ENCODE results near the gene COA1.
"Not testable (repeated sequence)": the region's sequence is repeated elsewhere in the genome, so short reads cannot be mapped to it uniquely, and the experiment has no call there.

The COA1 gene

DNA sequence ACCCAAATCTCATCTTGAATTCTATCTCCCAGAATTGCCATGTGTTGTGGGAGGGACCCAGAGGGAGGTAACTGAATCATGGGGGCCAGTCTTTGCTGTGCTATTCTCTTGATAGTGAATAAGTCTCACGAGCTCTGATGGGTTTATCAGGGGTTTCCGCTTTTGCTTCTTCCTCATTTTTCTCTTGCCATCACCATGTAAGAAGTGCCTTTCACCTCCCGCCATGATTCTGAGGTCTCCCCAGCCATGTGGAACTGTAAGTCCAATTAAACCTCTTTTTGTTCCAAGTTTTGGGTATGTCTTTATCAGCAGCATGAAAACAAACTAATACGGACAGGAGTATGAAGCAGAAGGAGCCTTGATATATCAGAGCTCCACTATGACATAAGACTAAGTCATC lies 41.5 kb downstream of the COA1 start:
- not testable (repeated sequence) for DNase-seq

DNA sequence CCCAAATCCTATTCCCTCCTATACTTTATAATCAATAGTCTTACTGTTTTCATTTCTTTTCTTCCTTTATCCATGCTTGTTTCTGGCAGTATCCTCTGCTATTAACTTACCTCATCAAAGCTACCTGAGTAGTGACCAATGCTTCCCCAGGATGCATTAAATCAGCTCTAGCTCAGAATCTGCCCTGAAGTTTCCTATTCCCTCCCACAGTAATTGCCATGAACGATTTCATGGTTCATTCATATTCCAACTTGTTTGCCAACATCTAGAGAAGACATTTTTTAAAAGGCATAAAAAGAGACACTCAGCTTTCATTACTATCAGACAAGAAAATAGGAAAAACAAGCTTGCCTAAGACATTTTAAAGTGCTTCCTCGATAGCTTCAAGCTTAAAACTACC lies 42.3 kb downstream of the COA1 start:
- no peak for DNase-seq

DNA sequence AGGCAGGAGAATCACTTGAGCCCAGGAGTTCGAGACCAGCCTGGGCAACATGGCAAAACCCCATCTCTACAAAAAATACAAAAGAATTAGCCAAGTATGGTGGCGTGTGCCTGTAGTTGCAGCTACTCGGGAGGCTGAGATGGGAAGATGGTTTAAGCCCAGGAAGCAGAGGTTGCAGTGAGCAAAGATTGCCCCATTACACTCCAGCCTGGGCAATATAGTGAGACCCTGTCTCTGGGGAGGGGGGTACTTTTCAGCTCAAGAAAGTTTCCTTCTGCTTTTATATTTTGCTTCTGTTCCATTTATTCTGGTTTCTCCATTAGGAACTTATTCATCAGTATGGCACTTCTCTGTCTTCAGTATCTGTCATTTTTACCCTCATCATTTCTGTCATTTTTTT lies 48.6 kb downstream of the COA1 start:
- DNase-seq, result no peak

DNA sequence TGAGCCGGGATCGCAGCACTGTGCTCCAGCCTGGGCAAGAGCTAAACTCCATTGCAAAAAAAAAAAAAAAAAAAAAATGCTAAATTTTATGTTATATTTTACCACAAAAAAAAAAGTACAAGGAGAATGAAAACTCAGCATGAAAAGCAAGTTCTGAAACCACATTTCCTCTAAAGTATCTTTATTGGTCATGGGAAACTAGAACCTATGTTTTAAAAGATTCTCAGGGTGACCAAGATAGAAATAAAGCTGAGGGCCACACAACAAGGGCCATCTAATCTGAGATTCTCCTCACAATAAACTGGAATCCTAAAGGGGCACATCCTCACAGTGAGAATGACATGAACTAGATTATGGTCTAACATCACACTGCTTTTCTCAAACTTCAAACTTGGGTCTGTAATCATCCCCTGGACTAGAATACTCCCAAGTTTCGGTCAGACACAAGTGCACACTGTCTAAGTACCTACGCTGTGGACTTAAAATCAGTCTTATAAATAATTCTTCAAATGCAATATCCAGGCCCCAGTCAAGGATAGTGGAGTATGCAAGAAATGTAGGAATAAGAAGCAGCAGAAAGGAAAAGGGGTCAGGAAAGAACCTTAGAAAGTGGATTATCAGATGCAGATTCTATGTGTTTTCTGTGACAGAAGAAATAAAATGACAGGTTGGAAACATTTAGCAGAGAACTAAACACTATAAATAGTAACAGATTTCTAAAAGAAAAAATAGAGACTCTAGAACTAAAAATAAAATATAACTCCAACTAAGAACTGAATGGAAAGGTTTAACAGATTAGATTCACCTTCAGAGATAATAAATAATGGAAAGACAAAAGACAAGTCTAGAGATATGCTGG lies 49.9 kb downstream of the COA1 start:
- DNase-seq, result no peak

DNA sequence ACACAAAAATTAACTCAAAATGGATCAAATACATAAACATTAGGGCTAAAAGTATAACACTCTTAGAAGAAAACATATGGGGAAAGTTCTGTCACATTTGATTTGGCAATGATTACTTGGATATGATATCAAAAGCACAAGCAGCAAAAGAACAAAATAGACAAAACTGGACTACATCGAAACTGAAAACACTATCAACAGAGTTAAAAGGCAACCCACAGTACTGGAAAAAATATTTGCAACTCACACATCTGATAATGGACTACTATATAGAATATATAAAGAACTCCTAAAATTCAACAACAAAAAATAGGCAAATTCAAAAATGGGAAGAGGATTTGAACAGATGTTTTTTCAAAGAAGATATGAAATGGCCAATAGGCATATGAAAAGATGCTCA lies 51.0 kb downstream of the COA1 start:
- DNase-seq, result no peak

DNA sequence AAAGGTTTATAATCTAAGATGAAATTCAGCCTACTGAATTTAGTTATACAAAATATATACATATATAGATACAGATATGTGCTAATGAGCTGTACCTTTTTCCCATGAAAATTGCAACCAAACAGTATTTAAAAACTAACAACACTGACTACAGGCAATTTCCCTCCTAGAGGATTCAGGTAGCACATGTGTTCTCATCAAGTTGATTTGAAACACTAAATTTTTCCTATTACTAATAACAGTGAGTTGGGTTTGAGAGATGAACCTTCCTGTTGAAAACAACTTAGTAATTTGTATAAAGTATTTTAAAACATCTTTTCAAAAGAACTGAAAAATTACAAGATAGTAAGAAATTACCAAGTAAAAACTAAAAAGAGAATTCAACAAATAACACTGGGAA lies 51.5 kb downstream of the COA1 start:
- DNase-seq, result no peak

DNA sequence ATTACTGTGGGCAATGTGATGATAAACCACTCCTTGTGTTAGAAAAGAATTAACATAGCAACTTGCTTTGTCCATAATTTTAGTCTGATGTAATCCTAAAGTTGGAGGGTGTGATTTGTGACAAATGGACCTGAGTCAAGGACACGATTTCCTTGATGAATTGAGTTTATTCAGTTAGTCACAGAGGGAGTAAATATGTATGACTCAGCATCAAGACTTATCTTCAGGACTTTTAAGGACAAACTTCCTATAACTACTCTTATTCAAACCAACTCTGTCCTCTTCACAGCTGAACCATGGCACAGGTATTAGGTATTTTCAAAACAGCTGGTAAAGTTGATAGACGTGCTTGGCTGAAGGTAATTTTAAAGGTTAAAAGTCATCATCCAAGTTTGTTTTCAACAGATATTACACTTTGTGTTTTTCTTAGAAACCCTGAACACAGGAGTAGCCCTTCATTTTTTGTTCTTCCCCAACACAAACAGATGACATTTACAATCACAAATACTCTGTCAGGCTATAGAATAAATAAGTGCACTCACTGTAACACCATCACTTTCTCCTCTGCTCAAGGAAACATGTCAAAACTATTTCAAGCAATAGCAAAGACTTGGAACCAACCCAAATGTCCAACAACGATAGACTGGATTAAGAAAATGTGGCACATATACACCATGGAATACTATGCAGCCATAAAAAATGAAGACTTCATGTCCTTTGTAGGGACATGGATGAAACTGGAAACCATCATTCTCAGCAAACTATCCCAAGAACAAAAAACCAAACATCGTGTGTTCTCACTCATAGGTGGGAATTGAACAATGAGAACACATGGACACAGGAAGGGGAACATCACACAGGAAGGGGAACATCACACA lies 54.5 kb downstream of the COA1 start:
- no peak for DNase-seq

DNA sequence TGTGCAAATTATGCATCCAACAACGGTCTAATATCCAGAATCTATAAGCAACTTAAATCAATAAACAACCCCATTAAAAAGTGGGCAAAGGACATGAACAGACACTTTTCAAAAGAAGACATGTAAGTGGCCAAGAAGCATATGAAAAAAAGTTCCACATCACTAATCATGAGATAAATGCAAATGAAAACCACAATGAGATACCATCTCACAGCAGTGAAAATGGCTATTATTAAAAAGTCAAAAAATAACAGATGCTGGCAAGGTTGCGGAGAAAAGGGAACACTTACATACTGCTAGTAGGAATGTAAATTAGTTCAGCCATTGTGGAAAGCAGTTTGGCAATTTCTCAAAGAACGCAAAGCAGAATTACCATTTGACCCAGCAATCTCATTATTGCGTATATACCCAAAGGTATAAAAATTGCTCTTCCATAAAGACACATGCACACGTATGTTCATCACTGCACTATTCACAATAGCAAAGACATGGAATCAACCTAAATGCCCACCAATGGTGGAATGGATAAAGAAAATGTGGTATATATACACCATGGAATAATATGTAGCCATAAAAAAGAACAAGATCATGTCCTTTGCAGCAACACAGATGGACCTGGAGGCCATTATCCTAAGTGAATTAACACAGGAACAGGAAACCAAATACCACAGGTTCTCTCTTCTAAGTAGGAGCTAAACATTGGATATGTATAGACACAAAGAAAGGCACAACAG lies 55.9 kb downstream of the COA1 start:
- DNase-seq, result not testable (repeated sequence)

DNA sequence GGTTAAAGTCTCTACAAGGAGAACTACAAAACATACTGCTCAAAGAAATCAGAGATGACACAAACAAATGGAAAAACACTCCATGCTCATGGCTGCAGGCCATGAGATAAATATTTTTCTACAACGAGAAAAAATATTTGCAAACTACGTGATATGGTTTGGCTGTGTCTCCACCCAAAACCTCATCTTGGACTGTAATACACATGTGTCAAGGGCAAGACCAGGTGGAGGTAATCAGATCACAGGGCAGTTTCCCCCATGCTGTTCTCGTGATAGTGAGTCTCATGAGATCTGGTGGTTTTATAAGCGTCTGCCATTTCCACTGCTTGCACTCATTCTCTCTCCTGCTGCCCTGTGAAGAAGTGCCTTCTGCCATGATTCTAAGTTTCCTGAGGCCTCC lies 57.8 kb downstream of the COA1 start:
- no peak for DNase-seq

DNA sequence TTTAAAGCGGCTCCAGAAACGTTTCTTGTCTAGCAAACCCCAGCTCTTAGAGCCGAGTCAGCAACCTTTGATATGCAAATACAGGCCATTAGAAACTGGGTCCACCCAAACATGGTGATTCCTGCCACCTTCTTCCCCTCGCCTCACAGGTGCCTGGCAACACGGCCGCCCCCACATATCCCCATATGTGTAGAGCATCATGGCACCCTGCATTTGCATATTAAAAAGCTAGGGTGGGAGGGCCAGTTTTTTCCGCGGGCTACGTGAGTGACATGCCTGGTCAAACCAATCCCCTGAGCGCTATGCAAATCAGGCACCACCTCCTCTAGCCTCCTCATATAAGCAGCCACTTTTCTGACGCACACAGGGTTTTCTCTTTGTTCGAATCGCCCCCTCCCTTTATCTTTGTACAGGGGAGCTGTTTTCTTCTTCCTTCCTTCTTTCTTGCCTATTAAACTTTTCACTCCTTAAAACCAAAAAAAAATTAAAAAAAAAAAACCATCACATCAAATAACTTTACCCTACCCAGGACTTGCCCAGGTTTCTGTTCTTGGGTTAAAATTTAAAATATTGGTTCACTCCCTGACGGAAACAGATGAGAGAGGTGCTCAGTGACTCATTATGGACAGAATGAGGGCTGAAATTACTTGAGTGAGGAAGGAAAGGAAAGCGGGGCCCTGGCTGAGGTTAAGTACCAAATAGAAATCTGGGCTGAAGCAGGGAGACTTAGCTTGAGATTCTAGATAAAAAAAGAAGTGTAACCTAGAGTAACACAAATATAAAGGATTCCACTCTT lies 59.8 kb downstream of the COA1 start:
- no peak for DNase-seq

DNA sequence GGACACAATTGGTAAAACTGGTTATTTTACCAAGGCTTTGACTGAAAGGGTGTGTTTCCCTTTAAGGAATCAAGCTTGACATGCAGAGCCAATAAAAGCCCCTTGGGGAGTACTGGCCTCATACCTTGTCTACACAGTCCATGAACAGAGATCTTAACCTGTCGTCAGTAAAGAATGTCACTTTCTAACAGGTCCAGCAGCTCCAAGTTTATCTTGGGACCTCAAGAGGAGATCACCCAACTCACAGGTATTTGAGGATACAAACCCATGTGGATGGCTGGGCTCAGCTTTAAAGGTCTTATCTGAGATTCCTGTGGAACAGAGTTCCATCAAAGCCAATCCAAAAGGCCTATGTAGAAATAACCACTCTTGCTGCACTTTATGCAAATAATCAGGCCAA lies 61.3 kb downstream of the COA1 start:
- no peak for DNase-seq

DNA sequence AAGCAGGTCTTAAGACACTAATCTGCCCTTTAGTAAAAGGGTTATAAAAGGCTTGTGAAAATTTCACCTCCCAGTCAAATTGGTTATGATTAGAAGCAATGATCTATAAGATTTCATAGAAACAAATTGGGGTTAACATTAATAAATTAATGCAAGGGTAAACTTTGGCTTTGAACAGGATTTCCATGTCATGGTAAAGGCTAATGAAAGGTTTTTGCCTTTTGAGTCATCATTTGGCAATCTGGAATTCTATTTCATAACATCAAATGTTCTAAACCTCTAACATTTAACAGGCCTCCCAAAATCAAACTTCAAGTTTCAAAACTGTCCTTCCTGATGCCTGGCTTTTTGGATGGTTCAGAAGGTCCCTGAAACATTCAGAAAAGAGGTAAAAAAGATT lies 62.4 kb downstream of the COA1 start:
- no peak for DNase-seq

DNA sequence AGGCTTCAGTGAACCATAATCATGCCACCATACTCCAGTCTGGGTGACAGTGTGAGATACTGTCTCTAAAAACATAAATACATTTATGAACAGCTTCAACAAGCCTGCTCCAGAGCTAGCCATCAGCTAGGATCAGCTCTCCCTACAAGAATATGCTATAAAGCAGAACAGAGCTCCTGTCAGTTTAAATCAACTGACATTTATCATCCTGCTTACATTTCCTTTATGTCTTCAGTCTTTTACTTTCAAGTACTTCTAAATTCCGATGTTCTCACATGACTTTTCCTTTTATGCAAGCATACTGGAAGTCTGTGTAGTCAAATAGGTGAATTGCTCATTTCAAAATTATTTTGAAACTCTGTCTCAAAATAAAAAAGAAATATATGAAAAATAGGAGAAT lies 64.6 kb downstream of the COA1 start:
- no peak for DNase-seq

DNA sequence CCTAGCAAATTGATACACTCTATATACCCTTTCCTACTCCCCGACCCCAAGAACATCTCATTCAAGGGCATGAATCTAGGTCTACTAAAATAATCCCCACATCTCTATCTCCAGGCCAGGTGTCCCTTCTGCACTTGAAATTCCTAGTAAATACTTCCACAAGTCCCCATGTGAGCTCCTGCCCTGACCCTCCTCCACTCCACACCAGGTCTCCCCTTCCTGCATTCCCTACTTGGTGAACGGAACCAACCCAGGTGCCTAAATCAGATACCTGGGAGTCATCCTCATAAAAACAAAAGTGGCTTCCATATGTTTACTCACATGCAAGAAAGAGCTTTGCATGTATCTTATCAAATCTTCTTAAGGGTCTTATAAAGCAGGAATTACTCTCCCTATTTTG lies 69.2 kb downstream of the COA1 start:
- DNase-seq, result no peak

DNA sequence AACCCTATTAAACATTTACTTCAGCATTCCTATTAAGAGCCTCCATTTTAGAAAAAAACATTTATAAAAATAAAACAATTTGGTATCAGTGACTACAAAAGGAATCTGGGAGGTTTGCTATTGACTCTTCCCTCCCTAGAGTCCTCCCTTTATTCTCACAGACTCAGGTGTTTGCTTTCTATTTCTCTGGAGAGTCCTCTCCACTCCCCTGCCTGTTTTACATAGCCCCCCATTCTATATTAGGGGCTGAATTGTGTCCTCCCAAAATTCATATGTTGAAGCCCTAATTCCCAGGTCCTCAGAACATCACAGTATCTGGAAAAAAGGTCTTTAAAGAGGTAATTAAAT lies 69.8 kb downstream of the COA1 start:
- DNase-seq, result no peak

DNA sequence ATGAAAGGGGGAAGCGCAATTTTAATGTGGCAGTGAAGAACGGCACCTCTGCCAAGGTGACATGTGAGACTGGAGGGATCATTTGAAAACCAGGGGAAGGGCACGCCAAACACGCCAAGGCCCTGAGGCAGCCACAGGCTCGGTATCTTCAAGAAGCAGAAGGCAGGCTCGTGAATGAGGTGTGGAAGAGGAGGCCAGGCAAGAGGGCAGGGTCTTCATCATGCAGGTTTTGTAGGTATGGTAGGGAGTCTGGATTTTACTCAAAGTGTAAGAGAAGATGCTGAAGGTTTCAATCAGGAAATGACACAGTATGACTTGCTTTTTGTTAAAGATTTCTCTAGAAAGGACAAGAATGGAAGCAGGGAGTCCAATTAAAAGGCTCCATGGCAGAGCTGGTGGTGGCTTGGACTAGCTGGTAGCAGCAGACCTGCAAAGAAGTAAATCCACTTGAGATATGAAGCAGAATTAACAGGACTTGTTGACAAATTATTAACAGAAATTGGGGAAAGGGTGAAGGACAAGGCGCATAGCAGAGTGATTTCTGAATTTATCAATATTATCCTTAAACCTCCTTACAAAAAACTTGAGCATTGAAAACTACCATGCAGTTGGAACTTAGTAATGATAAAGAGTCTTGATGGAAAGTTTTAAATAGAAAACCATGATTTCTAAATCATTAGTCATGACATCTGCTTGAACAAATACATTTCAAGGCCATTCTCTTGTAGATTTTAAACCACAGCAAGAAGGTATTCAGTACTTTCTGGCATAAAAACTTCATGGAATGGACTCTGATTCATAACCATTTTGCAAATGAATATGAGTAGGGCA lies 70.4 kb downstream of the COA1 start:
- DNase-seq, result no peak

DNA sequence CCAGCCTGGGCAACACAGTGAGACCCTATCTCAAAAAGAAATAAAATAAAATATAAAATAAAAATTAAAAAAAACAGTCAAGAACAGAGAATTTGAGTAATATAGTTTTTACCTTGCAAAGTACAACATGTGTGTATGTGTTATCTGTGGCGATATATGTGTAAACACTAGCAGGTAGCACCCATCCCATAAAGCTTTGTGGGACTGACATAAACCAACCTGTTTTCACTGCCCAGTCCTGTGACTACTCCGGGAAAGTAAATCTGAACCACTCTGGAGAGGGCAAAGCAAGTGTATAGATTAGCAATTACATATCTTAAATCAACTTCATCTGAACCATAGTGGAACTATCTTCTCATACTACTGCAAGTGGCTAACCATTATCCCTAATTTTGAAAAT lies 72.3 kb downstream of the COA1 start:
- DNase-seq, result no peak

DNA sequence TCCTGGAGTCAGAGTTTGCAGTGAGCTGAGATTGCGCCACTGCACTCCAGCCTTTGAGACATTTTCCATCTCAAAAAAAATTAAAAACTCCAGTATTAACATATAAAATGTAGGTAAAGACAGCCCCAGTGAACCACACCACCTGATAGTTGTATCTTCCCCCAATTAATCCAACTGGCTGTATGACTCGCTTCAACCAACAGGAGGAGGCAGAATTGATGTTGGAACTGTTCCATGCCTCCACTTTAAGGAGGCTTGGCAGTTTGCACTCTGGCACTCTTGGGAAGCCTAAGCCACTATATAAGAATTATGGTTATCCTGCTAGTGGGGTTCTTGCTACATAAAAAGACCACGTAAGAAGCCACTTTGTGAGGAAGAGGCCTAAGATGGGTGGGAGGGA lies 73.7 kb downstream of the COA1 start:
- DNase-seq, result no peak

DNA sequence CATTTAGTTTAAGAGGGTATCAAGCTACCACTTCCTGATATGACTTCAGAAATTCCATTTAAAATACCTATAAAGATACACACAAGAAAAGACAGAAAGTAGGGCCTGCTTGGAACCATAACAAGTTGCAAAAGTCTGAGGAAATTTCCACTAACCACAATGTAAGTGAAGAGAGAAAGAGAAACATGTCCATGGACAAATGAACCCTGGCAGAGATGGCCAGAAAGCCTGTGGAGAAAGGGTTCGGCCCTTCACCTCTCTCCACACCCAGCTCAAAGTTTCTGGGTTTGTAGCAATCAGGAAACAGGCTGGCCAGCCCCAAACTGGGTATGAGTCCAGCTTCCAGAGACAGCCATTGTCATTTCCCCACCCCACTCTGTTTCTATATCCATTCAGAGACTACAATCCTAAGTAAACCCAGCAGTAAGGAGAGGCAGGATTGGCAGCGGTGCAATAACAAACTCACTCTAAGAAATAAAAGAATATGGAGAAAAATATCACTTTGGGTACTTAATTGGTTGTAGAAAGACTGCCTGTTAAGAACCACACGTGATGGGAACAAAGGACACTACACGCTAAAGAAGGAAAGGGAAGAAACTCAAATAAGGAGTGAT lies 75.3 kb downstream of the COA1 start:
- no peak for DNase-seq

DNA sequence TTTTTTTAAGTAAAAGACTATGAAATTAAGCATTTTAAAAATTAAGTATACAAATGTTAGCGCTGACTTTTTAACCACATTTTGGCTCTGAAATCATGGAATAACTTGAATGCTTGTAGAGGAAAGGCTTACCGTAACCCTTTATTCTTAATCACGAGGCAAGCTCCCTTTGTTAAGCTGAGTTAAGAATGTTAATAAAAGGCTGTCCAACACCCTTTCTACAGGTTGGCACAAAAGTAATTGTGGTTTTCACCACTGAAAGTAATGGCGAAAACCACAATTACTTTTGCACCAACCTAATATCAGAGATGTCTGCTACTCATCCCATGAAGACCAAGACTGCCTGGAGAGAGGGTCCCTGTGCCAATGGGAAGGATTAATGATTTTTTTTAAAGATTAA lies 75.9 kb downstream of the COA1 start:
- DNase-seq, result no peak

DNA sequence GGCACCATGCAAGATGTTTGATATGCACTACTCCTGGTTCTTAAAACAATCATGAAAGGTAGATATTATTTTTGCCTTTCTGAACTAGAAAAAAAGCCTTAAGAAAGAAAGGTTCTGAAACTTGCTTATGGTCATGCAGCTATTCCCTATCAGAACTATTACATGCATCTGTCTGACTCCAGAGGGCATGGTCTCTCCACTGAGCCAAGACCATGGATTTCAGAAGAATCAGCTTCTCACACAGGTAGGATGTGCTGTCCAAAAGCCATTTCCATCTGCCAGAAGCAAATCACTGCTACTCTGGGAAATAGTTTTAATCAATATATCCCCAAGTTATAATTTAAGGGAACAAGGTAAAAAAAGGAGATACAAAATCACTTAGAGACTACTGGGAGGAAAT lies 77.0 kb downstream of the COA1 start:
- DNase-seq, result no peak

All from GDM1 (cell line).